HG03045 (cell line): ENCODE measurements around the gene MRNIP.
A peak's percentile ranks its signal among the peaks of the same experiment; 100 is the strongest.

Source experiments
- ATAC-seq: cut with Tn5 transposase; IDR thresholded peaks from one replicate; pipeline ENCODE4 v1.9.1; 2021; ENCODE audit warnings: mild to moderate bottlenecking, moderate library complexity; ENCODE audit not compliant: unreplicated experiment

The MRNIP gene

GRCh38 chr5:179858586-179859427 is at the start of gene MRNIP:
MRNIP (minus strand) TSS chr5:179858817; CDS start chr5:179858796, 21 bp downstream.
- peak; percentile 98 for ATAC-seq

- peak; percentile 82 for ATAC-seq
Observed at GRCh38 chr5:179907556-179908324, 49.1 kb upstream of the MRNIP start, which contains the start of gene TBC1D9B. TBC1D9B (minus strand) TSS chr5:179907897; CDS start chr5:179907821, 76 bp downstream.

DNA sequence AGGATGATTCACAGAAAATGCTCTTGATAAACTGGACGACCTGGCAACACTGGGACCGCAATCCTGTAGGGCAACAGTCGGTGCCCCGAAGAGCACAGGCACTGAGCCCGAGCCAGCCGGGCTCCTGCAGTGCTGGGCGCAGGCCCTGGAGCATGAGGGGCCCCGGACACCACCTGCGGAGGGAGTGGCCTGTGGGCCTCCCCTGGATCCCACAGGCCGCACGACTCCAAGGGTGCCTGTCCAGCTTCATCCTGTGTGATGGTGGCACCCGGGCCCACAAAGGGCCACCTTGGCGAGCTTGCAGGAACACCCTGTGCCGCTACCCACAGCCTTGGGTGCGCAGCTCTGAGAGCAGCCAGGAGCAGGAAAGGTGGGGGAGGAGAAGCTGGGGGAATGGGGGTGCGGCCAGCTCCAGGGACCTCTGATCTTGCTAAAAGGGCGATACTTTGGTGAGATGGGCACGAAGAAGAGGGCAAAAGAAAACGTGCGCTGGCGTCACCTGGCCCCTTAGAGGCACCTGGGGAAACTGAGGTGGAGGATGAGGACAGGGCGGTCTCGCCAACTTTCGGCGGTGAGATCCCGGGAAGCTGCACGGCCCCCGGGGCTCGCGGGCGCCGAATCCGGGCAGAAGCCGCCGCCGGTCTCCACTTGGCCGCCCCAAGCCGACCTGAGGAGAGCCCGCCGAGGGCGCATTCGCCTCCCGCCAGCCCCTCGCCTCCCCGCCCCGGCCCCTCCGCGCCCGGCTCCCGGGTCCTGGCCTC is 48.4 kb upstream of the MRNIP start:
- peak; percentile 9 for ATAC-seq

DNA sequence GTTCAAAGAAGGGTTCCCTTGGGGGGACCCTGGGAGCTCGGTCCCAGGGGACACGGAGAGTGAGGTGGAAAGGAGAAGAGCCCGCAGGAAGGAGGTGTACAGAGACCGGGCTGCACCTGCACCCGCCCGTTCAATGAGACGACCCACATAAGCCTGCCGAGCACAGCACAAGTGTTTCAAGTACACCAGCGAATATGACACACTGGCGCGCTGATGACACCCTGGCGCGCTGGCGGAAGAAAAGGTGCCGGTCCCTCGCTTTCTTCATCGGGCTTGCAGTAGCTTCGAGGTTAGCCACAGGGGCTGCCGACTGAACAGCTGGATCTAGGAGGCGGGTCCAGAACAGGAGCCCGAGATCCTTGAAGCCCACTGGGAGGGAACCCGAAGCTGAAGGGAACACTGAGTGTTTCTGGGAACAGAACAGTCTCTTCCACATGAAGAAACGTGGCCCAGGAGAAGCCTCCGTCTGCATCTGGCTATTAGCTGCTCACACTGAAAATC is 47.7 kb upstream of the MRNIP start:
- ATAC-seq = no peak

- no peak for ATAC-seq
Observed at GRCh38 chr5:179905161-179905560, 46.5 kb upstream of the MRNIP start.

DNA sequence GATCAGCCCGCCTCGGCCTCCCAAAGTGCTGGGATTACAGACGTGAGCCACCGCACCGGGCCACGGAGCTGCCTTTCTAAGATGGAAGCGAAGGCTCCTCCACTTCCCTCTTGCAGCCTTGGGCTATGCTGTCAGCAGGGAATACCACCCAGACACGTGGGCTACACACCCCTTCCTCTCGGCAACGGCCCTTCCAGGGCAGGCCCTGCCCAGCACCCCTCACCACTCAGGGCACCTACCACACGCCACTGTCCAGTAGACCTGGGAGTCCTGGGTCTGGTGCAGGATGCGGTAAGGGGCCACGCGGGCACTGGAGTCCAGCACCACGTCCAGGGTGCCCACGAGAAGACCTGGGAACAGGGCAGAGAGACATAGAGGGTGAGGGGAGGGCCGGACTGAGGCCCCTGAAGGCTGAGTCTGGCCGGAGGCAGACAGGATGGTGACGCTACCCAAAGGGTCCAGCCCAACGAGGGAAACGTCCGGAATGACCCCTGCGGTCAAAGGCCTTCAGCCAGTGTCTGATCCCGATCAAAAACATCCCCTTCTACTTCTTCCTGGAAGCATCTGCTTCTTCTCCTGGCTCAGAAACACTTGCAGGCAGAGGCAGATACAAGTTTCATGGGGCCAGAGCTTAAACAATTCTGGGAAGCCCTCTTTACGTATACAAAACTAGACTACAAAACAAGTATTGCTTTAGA is 46.0 kb upstream of the MRNIP start:
- no peak for ATAC-seq

- ATAC-seq = no peak
Observed at GRCh38 chr5:179902763-179903158, 44.1 kb upstream of the MRNIP start.

DNA sequence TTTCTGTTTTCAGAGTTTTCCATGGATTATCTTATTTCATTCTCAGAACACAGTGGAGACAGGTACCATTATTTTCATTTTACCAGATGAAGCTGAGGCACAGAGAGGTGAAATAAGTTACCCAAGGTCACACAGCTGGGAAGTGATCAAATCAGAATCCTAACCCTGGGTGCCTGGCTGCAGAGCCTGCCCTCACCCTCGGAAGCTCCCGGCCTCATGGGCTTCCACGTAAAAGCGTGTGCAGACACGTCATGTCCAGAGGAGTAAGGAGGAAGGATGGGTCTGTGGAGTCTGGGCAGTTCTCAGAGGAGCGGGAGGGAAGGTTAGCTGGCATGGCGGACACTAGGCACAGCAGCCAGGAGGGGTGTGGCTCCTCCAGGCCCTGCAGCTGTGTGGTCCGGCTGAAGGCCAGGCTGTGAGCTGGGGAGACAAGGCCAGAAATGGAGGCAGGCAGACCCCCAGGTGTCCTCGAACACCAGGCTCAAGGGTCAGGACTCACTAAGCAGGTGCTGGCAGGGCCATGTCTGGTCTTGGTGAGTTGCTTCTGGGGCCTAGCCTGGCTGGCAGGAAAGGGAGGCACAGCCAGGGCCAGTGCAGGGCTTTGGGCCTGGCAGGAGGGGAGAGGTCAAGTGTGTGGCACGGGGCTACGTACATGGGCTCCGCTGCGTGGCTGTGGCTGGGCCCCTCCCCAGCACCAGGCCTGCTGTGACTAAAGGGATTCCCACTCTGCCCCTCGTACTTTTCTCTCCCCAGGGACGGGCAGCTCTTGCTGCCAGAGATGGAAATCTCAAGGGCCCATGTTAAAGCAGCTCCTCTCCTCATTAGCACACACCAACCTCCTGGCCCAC is 43.5 kb upstream of the MRNIP start:
- ATAC-seq = no peak

GRCh38 chr5:179901462-179901861 is 42.8 kb upstream of the MRNIP start:
- ATAC-seq = no peak

DNA sequence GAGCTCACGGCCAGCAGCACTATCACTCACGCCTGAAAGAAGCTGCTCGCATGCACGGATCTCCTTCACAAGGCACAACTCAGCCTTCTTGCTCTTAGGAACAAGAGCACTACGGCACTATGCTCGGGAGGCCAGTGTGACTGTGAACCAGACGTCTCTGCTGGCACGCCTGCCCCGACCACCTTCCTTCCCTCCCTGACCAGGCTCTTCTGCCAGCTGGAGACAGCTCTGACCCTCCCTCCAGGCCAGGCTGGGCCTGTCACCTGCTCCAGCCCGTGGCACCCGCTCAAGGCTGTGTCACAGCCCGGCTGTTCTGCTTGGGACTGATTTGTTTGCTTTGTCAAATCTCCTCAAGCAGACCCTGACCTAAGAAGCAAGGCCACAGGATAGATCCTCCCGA is 42.1 kb upstream of the MRNIP start:
- no peak for ATAC-seq

- ATAC-seq = no peak
Observed at GRCh38 chr5:179900206-179900605, 41.6 kb upstream of the MRNIP start.

DNA sequence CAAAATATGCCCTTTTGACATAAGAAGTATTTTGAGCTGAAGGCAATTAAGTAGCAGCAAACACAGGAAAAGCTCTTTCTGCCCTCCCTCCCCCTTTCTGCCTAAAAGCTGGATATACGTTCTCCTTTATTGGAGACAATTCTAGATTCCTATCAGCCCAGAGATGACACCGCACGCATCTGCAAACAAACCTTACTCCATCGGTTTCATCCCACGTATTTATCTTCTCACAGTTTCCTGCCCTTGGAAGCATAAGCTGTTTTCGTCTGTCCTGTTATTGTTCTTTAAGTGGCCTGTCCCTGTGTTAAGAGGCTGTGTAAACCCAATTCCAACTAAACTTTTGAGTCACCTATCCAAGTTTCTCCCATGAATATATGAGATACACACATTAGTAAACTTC is 37.2 kb upstream of the MRNIP start:
- no peak for ATAC-seq

- ATAC-seq = no peak
Observed at GRCh38 chr5:179893958-179894895, 35.6 kb upstream of the MRNIP start.

- ATAC-seq = no peak
Observed at GRCh38 chr5:179893076-179893957, 34.7 kb upstream of the MRNIP start.

- no peak for ATAC-seq
Observed at GRCh38 chr5:179892255-179892654, 33.6 kb upstream of the MRNIP start.

GRCh38 chr5:179890751-179891682 is 32.4 kb upstream of the MRNIP start:
- no peak for ATAC-seq
